ENCODE measurements around the gene C10orf67. TPM values are rescaled to one million over a fixed set of nuclear protein-coding genes. Genes with fewer than 3 reads are reported as not detected.
A peak's percentile ranks its signal among the peaks of the same experiment; 100 is the strongest.

C10orf67 gene
- total RNA-seq, 1 experiment from 2014 or later = not detected

DNA sequence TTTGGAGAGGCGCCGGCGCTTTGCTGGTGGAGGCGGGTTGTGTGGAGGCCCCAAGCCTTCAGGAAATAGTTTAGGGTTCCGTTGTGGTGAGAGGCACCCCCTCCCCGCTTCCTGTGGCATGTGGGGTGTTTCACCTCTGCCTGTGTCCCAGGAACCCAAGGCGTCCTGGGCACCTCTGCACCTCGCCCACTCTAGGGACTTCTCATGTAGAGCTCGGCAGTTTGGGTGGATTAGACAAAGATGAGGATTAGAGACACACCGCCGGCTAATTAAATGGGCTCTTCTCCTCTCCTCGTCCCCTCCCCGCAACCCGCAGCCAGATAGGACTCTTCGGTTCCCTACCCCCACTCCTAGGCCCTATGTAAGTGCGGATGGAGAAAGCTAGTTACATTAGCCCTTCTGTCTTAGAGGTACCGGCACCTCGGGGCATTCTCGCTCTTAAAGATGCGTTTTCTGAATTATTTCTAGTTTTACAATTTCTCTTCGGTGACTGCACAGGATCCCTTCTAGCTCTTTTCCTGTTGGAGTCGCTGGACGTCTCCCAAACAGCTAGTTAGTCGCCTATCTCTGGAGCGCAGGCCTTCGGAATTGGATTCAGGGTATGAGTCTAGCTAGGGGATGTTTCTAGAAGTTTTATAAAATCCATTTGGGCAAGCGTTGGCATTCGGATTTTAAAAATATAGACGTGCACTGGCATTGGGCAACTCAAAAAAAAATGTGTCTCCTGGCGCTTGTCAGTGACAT is 144.7 kb downstream of the C10orf67 start:
- Histone ChIP-seq H3K79me2 (ENCODE audit: insufficient read depth, low read length) (no peaks in the 10 kb centered on the region), H4K5ac (ENCODE audit: insufficient read length, low read depth, low read length) (no peak overlapping the region), H2BK120ac (ENCODE audit: low read depth, low read length, poor library complexity, severe bottlenecking) (no peak overlapping the region), H4K91ac (ENCODE audit: insufficient read length, low read depth, low read length) (no peak overlapping the region), H3K9ac (ENCODE audit: extremely low read depth, insufficient read length, low read length) (no peak overlapping the region), H3K79me1 (ENCODE audit: insufficient read depth, low read depth, low read length, poor library complexity, severe bottlenecking) (no peaks in the 10 kb centered on the region), H2BK12ac (ENCODE audit: insufficient read length, low read depth, low read length) (no peak overlapping the region), H3K4me1 (ENCODE audit: insufficient read depth, low read length) (no peaks in the 10 kb centered on the region), H3T11ph (ENCODE audit: low read length) (no peak overlapping the region), H3K27me3 (ENCODE audit: insufficient read depth, low read length) (peaks cover 99% of the 10 kb centered on the region), H2AK5ac (ENCODE audit: insufficient read length, low read length) (no peak overlapping the region), H3K23ac (ENCODE audit: insufficient read length, low read depth, low read length) (no peak overlapping the region), H2BK15ac (ENCODE audit: low read depth, low read length) (no peak overlapping the region), H3K23me2 (ENCODE audit: insufficient read length, low read depth, low read length, poor library complexity, severe bottlenecking) (peaks cover 4% of the 10 kb centered on the region), H2BK5ac (ENCODE audit: insufficient read length, low read length) (no peak overlapping the region), H3K9me3 (ENCODE audit: control insufficient read depth, low read depth, low read length) (no peaks in the 10 kb centered on the region), H3K4ac (ENCODE audit: low read depth, low read length) (no peak overlapping the region), H4K20me1 (ENCODE audit: control insufficient read depth, insufficient read depth, insufficient read length) (no peaks in the 10 kb centered on the region), H2AFZ (ENCODE audit: low read length) (no peak overlapping the region), H3K14ac (ENCODE audit: insufficient read depth, low read length) (no peak overlapping the region), H3K56ac (ENCODE audit: insufficient read length, low read depth, low read length) (no peak overlapping the region), H3K18ac (ENCODE audit: insufficient read length, low read depth, low read length) (no peak overlapping the region), H3K4me2 (ENCODE audit: insufficient read depth, insufficient read length, low read length) (peak overlapping the region; percentile 64), H2BK20ac (ENCODE audit: low read depth, low read length, poor library complexity, severe bottlenecking) (no peak overlapping the region), H3K27ac (ENCODE audit: insufficient read length, low read depth, low read length) (no peak overlapping the region), H4K8ac (replicated peaks; ENCODE audit: insufficient read length, low read depth, low read length) (no peak overlapping the region)
- Mint-ChIP-seq H3K4me3 (peak overlapping the region; percentile 57 to 74), H3K27me3 (ENCODE audit: low read depth) (peaks cover 100% of the 10 kb centered on the region), H3K4me1 (peaks cover 31 to 61% of the 10 kb centered on the region in 2 experiments), H3K36me3 (ENCODE audit: insufficient read depth in 1 of 3, low read depth in 3 of 3) (no peaks in the 10 kb centered on the region; a peak in 1 of 7 replicates), H3K9me3 (peaks cover 0 to 5% of the 10 kb centered on the region in 2 experiments; a peak in 2 of 5 replicates), H3K27ac (no peak overlapping the region; a peak in 1 of 7 replicates)
- peak; percentile 57 for DNase-seq
- TF ChIP-seq CTCF (conservative IDR thresholded peaks at IDR 0.05) = no peak
- no CpG with 5 or more reads among the region's 30 CpGs for WGBS (ENCODE audit: extremely low coverage, insufficient read length, low lambda C conversion rate)

Measured in H9 (cell line).